ENCODE measurements around the gene ADPRHL1.

GRCh38 chr13:113456116-113456702 is 2.9 kb upstream of the ADPRHL1 start:
- no peak for TF ChIP-seq CTCF (conservative IDR thresholded peaks at IDR 0.05 in 1 of 2, IDR thresholded peaks at IDR 0.05 in 1 of 2; ENCODE audit: extremely low read depth in 1 of 2, insufficient read depth in 1 of 2, low read depth in 1 of 2, low read length in 2 of 2)
- no peak for TF ChIP-seq EZH2 (IDR thresholded peaks at IDR 0.05; ENCODE audit: borderline replicate concordance, low read length)
